GM19023 (cell line): ENCODE results near the gene DCAF7.

Source experiments
- ATAC-seq: cut with Tn5 transposase; IDR thresholded peaks from one replicate; pipeline ENCODE4 v1.9.1; 2021; ENCODE audit warnings: mild to moderate bottlenecking, moderate library complexity; ENCODE audit not compliant: unreplicated experiment

DCAF7 gene

DNA sequence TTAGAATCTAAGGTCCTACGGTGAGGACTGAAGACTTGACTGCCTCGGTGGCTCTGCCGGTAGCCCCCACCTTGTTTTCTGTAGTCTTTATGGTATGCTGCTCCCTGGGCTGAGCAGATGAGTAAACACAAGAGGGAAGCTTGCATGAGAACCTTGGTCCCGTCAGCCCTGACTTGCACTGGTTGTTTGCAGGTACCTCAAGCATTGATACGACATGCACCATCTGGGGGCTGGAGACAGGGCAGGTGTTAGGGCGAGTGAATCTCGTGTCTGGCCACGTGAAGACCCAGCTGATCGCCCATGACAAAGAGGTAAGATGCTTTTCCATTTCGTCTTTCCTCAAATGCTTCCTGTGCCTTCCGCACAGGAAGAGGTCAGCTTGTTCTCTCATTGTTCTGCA lies 29.4 kb downstream of the DCAF7 start:
- ATAC-seq, result no peak

GRCh38 chr17:63587770-63588169 lies 37.5 kb downstream of the DCAF7 start:
- ATAC-seq, result no peak

DNA sequence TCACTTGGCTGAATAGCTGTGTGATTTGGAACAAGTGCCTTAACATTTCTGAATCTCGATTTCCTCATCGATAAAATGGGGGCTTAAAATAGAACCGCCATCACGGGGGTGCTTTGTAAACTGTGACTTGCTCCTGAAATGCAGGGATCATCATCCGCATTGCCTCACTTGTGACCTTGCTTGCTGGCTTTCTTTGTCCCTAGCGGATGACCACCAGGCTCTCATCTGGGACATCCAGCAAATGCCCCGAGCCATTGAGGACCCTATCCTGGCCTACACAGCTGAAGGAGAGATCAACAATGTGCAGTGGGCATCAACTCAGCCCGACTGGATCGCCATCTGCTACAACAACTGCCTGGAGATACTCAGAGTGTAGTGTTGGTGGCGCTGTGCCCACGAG lies 38.5 kb downstream of the DCAF7 start:
- no peak for ATAC-seq

DNA sequence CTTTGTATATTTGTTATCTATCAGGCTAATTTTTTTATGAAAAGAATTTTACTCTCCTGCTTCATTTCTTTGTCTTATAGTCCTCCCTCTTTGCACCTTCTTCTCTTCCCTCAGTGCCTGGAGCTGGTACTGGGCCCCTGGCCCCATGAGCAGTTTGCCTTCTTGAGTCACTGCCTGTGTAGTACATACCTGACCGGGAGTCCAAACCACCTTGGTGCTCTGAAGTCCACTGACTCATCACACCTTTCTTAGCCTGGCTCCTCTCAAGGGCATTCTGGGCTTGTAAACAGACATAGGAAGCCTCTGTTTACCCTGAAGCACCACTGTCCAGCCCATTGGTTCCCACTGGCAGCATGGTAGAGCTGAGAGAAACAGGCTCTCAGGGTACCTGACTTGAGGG lies 39.4 kb downstream of the DCAF7 start:
- no peak for ATAC-seq

DNA sequence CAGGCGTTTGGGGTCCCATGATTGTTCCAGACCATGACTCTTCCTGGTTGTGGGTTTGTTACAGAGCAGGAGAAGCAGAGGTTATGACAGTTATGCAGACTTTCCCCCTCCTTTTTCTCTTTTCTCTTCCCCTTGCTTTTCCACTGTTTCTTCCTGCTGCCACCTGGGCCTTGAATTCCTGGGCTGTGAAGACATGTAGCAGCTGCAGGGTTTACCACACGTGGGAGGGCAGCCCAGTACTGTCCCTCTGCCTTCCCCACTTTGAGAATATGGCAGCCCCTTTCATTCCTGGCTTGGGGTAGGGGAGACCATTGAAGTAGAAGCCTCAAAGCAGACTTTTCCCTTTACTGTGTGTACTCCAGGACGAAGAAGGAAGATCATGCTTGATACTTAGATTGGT lies 42.5 kb downstream of the DCAF7 start:
- no peak for ATAC-seq

DNA sequence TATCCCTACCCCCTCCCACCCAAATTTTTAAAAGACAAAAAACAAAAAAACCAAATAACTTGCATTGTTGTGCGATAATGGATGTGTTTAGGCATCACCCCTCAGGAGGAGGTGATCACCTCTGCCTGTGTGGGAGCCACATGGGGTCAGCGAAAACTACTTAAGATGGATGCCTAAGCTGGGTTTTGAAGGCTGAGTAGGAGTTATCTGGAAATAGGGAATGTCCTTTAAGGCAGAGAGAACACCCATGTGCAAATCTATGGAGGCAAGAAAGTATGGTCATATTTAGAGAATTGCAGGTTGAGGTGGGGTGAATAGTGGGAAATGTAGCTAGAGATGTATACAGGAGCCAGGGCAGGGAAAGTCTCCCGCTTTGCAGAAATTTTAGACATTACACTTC lies 44.9 kb downstream of the DCAF7 start:
- no peak for ATAC-seq

DNA sequence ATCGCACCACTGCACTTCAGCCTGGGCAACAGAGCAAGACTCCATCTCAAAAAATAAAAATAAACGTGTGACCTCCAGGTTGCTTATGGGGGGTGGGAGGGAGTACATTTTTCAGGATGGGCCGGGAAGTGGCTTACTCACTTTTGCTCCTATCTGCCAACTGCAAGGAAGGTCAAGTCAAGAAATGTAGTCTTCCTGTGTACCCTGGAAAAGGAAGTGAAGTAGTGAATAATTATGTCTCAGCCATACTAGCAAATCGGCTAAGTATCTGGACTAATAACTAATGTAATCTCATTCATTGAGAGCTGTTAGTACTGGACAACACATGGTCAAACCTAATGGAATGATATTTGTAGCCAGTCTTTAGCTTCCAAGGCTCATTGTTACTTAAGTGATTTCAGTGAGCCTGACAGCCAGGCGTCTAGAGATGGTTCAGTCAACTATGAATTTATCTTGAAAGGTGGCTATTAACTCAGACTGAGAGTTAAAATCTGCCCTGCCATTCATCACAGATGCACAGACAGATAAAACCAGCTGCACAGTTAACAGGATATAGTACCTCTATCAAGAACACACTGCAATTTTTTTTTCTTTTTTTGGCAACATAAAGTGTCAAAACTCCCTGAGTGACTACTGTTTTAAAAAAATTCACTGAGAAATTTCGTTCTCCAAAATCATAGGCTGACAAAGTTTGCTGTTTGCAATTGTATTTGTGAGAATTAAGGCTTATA lies 46.7 kb downstream of the DCAF7 start:
- ATAC-seq, result no peak

DNA sequence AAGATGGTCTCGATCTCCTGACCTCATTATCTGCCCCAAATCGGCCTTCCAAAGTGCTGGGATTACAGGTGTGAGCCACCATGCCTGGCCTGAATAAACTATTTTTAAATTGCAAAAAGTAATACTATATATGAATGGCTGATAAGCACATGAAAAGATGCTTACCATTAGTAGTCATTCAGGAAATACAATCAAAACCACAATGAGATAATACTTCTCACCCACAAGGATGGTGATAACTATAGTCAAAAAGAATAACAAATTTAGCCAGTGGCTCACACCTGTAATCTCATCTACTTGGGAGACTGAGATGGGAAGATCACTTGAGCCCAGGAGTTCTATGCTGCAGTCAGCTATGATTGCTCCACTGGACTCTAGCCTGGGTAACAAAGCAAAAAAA lies 48.0 kb downstream of the DCAF7 start:
- no peak for ATAC-seq

DNA sequence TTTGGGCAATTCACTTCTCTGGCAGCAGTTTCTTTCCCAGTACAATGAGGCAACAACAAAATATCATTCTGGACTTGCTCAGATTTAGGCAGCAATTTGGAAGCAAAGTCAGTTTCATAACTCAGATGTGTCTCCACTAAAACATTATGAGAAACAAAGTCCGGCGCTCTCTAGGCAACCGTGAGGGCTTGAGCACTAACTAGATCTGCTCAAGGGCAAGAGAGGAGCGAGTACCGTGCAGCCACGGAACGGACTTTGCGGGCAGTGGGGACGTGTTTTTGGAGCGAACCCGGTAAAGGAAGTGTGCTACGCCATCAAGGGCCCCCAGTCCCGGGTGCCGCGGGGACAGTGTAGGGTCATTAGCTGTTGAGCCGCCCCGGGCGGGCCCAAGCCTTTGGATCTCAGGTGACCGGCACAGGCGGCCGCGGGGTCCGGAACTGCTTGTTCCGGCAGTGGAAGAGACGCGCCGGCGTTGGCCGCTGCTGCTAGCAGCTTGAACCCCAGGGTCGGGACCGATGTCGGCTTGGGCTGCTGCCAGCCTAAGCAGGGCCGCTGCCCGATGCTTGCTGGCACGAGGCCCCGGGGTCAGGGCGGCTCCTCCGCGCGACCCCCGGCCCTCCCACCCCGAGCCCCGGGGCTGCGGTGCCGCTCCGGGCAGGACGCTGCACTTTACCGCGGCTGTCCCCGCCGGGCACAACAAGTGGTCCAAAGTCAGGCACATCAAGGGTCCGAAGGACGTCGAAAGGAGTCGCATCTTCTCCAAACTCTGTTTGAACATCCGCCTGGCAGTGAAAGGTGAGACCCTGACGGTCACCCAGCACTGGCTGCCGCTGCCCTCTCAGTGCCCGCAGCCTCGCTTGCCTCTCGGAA lies 50.5 kb downstream of the DCAF7 start, which contains the start of gene TACO1:
TSS of gene TACO1 (plus strand) at position 327 of the 870 bp plus-strand sequence. CDS start at position 516, 189 bp downstream.
- ATAC-seq, result peak; percentile 94

DNA sequence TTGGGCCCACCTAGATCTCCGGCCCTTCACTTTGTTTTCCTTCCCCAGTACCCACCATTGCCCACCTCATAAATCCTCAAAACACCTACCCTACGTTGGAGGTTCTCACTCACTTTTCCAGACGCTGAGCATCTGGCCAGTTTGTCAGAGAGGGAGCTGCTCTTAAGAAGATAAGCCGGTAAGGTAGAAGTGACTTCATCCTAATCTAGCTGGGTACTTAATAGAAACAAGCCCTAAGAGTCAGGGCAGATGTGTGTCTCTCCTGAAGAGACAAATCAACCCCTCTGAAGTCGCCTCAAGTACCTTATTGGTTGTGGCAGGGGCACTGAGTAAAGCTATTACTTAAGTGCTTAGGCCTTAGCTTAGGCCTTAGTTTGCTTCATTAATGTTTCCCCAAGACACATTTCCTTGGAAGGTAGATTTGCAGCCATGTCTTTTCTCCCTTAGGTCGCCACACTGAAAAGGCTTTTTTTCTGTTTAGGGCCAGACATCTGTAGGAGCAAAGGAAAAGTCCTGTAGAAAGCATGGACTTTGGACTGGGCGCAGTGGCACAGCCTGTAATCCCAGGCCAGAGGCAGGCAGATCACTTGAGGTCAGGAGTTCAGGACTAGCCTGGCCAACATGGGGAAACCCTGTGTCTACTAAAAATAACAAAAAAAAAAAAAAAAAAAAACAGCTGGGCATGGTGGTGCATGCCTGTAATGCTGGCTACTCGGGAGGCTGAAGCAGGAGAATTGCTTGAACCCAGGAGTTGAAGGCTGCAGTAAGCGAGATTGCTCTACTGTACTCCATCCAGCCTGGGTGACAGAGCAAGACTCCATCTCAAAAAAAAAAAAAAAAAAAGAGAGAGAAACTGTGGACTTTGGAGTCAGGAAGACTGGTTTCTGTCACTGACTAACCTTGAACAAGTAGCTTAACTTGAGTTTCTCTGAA lies 51.4 kb downstream of the DCAF7 start:
- no peak for ATAC-seq

- no peak for ATAC-seq
Measured at GRCh38 chr17:63609816-63610573, 59.7 kb downstream of the DCAF7 start.

- no peak for ATAC-seq
Measured at GRCh38 chr17:63610854-63611253, 60.6 kb downstream of the DCAF7 start.

DNA sequence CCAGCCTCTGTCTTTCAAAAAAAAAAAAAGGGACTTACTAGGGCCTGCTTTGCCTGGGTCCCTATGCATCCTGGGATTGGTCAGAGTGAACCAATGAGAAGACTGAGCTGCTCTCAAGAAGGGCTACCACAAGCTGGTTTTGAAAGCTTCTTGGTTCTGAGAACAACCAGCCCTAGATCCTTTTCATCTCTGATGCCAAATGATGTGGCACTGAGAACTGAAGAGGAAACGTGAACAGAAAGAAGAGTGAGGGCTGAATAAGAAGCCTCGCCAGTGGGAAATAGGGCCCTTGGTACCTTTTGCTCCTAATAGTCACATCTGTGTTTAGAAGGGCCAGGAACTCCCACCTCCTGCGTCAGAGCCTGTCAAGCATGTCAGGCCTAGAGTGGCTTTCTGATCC lies 61.1 kb downstream of the DCAF7 start:
- no peak for ATAC-seq

GRCh38 chr17:63613663-63614062 lies 63.4 kb downstream of the DCAF7 start:
- ATAC-seq, result no peak

- no peak for ATAC-seq
Measured at GRCh38 chr17:63621229-63621683, 71.0 kb downstream of the DCAF7 start.

DNA sequence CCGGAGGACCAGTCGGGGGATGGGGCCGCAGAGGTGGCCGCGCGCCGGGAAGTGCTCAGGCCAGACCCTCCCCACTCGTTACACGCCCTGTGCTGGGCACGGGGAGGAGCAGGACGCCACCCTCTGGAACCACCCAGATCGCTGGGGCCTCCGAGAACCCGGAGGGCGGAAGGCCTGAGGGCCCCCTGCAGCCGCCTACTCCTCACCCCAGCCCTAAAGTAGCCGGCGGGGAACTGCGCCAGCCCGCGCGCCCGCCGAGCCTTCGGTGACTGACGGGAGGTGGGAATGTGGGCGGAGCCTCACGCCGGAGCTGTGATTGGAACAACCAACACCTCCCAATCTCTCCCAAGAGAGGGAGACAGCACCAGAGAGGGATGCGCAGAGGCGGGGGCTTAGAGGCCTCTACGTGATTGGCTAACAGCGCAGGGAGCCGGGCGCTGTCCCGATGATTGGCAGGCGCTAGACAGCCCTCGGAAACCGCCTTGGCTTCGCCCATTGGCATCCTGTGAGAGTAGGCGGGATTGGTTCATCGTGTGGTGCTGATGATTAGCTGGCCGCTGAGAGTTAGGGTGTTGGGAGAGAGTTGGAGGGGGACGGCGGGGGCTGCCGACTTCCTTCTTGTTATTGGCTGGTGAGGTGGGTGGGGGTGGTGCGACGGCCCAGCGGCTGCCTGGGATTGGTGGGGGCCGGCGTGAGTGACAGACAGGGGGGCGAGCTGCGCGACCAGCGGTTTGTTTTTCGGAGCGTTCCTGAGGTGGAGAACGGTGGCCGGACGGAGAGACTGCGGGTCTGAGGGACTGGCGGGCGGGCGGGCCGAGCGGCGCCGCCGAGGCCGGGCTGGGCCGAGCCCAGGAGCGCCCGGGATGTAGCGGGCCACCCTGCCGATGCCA lies 71.7 kb downstream of the DCAF7 start, which contains the start of gene MAP3K3:
TSS of gene MAP3K3 (plus strand) at position 734 of the 890 bp plus-strand sequence. CDS start 343 bp downstream, outside the sequence.
- peak; percentile 86 for ATAC-seq

DNA sequence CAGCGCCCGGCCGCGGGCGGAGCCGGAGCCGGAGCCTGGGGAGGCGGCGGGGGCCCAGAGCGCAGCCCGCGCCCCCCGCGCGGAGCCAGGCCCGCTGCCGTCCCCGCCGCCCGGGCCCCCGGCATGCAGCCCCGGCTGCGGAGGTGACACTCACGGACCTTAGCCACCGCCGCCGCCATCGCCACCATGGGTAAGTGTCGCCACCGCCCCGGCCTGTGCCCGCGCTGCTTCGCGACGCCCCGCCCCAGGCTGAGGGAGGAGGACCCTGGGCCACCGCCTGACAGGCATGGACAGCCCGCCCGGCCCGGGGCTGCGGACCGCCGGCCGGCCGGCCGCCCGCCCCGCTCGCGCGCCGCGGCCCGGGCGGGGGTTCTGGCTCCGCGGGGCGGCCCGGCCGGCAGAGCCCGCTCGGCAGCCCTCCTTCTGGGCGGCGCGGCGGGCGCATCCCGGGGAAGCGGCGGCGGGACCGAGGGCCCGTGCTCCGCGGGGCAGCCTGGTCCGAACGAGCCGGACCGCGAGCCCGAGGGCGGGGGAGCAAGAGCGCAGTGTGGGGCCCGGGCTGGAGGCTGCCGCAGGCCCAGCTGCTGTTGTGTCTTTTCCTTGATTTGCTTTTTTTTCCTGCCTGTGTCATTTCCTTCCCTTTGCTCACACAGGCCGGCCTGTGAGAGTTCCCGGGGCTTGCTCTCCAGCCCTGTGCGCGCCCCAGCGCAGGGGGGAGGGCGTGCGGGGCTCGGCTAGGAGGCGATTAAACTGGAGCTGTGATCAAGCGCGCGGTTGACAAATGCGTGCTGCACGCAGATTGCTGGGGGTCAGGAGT lies 72.5 kb downstream of the DCAF7 start:
- peak; percentile 31 for ATAC-seq
